GM18909 (cell line): ENCODE measurements around the gene CACHD1.

ENCODE experiments used
- ATAC-seq: cut with Tn5 transposase; IDR thresholded peaks from one replicate; pipeline ENCODE4 v1.9.1; 2021; ENCODE audit warnings: mild to moderate bottlenecking; ENCODE audit not compliant: unreplicated experiment, poor library complexity

Gene CACHD1

DNA sequence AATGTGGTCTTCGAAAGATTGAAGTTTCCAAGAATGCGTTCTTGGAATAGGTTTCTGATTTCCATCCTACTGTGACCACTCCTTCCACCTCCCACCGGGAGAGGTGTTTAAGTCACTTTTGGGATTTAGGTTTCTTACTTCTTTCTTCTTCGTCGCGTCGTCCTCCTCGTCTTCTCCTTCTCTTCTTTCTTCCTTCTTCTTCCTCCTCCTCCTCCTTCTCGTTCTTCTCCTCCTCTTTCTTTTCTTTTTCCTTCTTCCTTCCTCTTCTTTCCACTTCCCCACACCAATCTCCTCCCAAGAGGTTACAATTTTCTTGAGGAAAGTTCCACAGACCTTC lies 2.1 kb downstream of the CACHD1 start:
- ATAC-seq = no peak

DNA sequence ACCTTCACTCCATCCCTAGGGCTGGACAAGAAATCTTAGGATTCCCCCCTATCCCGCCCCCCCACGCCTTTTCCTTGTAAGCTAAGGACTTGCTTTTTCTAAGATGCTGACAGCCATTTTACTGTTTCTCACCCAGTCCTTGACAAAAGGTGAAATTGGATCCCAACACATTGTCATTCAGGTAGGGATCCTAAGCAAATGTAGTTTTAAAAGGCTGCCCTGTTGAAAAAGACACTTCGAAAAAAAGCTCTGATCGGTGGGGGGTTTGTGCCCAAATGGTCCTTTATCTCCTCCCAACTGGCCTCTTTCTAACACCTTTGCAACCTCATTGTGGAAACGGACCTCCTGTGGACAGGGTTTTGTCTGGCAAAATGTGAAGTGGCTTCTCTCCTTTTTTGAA lies 2.9 kb downstream of the CACHD1 start:
- no peak for ATAC-seq

DNA sequence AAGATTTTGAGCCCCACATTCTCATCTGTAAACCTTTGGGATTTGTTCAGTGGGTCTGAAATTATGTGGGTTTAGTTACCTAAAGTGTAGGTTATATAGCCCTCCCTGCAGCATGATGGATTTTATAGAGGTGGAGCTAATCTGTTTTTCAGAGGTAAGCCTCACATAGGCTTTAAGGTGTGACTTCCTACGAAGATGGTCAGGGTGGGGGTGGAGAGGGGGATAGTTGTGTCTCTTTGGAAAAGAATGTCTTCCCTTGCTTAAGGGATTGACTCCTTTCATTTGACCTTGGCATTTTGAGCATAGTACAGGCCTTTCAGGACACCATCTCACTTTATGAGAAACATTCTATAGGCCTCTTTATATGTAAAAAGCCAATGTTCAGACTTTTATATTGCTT lies 3.4 kb downstream of the CACHD1 start:
- no peak for ATAC-seq

DNA sequence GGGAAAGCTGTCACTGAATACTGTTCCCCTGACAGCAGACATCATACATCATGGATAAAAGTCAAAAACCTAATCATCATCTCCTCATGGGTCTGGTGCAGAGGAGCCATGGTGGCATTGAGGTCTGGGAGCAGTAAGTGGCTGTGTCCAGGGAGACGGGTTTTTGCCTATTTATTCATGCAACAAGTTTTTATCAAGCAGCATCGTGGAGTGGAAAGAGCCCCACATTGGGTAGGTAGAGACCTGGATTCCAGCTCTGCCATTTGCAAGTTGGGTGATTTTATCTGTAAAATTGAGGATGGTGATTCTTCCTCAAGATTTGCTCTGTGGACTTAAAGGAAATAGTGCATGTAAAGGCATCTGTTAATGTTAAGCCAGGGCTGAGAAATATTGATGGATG lies 4.2 kb downstream of the CACHD1 start:
- ATAC-seq = no peak

DNA sequence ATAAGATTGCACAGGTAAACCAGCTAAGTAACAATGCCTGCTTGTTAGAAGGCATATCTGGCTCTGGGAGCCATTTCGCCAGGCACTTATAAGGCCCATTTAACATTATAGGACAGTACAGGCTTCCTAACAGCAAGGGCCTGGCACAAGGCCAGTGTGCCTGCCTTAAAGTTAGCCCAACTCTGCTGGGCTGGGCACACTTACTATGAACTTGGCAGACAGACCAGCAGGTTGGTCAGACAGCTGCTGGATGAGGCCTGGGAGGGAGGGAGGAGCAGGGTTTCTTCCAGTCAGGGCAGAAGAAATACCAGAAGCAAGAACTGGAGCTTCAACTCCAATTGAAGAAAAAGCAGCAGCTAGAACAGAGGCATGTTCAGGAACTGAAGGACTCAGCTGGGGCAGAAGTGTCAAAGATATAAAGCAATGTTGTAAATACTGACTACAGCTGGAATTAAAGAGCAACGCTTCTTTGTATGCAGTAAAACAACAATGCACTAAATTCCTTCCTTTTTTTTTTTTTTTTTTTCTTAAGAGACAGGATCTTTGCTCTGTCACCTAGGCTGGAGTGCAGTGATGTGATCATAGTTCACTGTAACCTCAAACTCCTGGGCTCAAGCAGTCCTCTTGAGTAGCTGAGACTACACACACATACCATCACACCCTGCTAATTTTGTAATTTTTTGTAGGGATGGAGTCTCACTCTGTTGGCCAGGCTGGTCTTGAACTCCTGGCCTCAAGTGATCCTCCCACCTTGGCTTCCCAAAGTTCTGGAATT lies 4.9 kb downstream of the CACHD1 start:
- no peak for ATAC-seq

DNA sequence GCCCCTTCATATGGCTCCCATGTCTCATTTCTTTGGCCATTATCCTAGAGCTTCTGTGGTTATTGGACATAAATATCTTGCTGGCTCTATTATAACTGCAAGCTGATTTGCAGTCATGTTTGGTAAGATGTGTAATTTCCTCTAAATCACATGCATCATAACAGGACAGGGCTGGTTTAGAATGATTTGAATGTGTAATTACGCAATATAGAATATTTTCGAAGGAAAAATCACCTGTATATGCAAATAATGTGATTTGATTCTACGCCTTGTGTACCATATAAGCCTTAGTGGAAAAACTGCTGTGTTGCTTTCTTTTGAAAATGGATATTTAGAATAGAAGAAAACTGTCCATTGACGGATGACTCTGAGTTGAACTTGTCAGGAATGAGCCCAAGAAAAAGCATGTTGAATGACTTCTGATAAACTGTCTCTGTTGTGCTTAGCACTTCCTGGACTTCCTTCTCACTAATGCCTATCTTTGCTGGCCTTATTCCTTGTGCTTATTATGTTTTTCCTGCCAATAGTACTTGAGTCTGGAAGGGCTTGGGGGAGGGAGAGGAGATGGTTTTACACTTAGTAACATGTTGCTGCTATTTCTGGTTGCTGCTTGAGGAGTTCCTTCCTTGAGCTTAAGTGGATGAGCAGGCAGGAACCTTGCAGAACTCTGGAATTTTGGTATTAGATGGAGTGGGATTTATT lies 6.5 kb downstream of the CACHD1 start:
- no peak for ATAC-seq

DNA sequence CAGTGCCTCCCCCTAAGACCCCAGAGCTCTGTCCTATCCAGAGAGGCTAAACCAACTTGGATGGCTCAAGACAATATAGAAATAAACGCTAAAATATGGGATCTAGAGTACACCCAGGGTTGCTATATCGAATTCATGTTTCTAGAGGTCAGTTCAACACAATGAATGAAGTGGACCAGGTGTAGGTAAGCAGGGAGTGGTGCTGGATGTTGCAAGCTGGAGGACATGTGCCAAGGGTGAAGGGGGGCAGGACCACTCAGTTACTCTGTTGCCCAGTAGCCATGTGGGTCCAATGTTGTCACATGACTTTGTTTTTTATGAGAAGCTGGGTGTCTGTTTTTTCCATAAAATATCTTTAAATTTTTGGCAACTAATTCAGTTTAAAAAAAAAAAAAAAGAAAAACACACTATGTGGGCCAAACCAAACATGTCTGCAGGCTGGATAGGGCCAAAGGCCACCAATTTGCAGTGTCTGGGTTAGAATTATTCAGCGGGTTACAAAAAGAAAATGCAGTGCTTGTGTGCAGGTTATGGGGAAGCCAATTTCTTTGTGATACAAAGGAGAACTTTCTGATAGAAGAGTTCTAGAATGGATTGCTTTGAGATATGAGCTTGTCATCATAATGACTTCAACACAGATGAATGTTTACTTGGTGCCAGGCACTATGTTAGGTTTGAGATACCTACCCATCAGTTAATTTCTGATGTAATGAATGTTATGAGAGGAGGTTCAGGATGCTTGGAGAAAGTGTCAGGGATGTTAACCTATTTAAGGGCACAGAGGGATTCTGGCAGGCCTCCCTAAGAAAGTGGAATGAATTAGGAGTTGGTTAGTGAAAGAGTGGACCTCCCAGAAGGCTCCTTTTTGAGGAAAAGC lies 8.9 kb downstream of the CACHD1 start:
- ATAC-seq = no peak

DNA sequence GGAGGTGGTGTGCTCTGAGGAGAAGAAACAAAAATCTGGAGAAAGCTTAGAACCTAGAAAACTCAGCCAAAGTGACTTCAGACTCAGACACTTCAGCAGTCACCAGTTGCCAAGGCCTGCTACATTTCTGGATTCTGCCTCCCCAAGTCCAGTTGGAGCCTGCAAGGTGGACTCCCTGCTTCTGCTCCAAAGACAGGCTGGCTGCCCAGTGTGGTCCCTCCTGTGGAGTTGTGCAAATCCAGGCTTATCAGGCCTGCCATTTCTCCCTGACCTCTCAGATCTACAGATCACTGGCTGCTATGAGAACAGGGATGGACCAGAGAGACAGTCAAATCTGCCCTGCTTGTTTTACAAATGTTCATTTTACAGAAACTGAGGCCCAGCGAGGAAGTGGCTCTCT lies 9.9 kb downstream of the CACHD1 start:
- ATAC-seq = no peak

DNA sequence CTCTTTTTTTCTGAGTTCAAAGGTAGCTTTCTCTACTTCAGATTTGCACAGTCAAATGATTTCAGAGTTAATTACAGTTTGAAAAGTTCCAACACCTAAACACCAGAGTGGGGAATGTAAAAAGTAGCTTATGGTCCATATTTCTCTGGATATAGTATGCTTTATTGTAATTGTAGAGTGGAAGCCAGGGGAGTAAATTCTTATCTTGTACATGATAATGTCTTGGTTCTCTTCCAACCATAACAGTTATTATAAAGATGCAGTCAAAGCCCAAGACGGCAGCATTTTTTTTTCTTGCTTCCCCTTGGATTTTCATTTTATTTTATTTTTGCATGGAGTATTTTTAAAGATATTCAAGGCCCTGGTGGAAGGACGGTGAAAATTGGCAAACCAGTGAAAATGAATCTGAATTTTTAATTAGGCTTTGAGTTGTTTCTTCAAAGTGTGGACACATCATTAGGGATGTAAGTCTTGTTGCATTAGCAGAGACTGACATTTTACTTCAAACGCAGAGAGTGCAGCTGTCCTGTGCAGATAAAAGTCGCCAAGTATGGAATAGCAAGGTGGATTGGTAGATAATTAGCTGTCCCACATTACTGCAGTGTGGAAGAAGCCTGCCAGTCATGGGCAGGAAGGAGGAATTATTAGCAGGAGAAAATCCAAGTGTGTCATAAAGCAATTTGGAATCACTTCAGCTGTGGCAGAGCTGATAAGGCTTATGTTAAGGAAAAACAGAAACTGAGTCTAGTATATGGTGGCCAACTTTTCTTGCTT lies 11.3 kb downstream of the CACHD1 start:
- ATAC-seq = no peak

DNA sequence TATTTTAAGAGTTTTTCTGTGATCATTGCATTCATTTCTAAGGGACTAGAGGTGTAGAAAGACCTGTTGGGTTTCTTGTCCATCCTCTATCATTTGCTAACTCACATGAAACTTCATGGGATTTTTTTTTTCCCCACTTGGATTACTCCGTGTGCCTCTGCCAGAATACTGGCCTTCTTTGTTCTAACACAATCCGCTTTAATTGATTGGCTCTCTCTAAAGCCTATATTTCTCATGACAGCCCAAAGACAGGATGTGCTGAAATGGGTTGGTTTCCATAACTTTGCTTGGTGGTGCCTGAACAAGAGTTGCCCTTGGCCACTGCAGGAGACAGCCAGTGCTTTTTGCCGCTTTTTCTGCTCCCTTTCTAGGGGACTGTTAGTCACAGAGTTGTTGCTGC lies 12.2 kb downstream of the CACHD1 start:
- no peak for ATAC-seq

DNA sequence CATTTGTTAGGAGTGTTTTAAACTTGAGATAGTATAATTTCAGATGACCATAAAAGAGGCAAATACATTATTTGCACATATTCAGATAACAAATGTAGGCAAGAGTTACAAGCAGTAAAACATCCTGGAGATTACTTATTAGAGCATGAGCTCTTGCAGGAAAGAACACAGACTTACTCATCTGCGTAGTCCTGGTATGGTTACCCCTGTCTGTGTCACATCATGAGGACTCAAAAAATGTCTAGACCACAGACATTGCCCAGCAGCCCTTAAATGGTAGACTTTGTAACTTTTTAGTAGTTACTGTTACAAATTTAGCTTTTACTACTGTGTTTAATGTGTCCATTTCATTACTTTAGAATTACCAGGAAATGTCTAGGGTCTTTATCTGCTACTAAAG lies 12.8 kb downstream of the CACHD1 start:
- ATAC-seq = no peak

DNA sequence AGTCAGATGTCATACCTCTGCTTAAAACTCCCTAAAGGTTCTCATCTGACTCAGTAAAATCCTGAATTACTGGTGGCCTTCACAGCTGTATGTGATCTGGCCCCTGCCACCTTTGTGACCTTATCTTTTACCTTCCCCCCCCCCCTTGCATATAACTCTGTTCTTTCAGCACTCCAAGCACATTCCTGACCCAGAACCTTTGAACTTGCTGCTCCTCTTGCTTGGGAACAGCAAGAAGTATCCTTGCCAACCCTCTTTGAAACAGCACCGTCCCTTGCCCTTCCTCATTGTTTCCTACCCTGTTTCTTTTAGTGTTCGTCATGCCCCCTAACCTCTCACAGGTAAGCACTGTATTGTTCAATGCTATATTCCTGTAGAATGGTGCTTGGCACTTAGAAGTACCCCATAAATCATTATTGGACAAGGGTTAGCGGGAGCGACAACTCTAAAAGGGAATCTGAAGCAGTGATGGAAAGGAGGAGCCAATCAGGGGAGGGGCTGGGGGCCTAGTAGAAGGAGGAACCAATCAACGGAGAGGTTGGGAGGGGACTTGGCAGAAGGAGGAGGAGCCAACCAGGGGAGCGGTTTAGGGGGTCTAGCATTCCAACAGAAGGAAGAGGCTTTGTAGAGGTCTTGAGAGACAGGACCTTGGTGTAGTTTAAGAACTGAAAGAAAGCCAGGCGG lies 13.9 kb downstream of the CACHD1 start:
- no peak for ATAC-seq

DNA sequence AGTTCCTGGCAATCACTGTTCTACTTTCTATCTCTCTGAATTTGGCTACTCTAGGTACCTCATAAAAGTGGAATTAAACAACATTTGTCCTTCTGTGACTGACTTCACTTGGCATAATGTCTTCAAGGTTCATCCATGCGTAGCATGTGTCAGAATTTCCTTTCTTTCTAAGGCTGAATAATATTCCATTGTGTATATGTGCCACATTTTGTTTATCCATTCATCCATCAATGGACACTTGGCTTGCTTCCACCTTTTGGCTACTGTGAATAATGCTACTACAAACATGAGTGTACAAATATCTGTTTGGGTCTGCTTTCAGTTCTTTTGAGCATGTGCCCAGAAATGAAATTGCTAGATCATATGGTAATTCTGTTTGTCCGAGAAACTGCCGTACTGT lies 14.7 kb downstream of the CACHD1 start:
- ATAC-seq = no peak

DNA sequence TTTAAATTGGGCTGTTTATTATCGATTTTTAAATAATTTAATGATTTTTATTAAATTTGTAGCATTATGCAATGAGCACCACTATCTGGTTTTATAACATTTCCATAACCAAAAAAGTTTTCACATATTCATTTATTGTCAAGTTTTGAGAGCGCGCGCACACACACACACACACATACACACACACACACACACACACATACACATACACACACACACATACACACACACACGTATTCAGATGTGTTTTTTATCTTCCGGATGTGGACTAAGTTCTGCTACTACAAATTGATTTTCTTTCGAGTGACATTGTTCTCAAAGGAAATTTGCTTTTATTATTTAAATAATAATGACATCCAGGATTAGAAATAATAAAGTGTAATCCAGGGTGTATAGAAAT lies 16.3 kb downstream of the CACHD1 start:
- no peak for ATAC-seq

DNA sequence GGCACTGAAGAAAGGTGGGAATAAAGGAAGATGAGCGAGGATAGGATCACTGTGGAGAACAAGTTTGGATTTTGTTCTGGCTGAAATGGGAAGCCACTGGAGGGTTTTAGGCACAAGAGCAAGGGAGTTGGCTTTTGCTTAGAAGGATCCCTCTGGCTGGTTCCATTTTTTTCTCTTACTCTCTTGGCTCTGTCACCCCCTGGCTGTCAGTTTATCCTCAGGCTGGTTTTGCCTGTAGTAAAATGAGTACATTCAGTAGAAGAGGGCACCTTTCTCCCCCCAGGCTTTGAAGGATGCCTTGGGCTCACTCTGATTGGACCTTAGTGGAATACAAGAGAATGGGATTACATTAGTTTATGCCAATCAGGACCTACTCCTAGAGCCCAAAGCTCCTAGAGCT lies 17.1 kb downstream of the CACHD1 start:
- ATAC-seq = no peak

DNA sequence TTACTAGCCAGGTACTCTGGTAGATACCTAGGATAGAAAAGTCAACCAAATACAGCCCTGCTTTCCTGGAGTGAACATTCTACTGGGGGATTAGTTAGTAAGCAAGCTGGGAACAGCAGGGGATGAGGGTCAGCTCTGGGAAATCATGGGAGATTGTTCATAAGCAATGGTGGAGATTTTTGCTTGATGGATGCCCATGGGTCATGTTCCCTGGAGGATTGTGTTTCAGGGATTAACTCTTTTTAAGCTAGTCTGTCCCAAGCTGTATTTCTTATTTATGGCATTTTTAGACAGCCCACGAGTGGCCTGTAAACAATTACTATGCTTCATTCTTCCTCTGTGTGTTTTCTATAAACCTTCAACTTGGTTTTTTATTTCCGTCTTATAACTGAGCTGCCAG lies 18.9 kb downstream of the CACHD1 start:
- no peak for ATAC-seq

DNA sequence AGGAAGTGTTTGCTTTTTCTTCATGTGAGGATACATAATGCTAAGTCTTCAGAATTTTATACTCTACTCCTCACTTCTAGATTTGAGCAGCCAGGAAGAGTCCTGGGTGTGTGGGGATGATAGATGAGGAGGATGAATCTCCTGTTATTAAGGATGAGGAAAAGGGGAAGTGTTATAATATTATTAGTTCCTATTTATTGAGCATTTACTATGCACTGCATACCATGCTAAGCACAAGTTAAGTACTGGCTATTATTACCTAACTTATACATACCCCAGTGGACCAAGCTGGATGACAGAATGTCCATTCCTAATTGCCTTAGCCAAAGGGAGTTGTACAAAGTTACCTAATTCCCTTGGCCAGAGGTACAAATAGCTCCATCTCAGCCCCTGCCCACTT lies 19.8 kb downstream of the CACHD1 start:
- ATAC-seq = no peak

DNA sequence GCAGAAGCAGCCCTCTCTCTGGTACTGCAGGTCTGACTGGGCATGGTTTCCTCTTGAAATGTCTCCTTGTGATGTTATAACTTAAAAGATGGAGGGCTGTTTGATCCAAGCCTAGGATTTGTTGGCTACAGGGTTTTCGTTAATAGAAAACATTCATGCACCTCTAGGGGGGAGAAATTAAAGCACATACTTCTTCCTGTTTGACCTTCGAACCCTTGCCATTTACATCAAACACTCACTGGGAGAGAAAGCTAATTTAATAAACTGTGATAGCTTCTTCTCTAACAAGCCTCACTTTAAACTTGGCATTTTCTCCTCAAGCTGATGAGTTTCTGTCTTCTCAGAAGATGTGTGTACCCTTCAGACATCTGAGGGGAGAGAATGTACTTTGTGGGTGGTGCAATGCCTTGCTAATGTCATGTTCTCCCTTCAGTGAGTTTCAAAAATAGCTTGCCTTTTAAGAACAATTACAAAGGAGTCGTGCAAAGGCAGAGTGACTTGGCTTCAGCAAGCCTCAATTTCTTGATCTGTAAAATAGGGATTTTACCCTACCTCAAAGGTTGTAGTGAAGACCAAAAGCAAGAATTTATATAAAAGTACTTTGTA lies 20.4 kb downstream of the CACHD1 start:
- no peak for ATAC-seq

DNA sequence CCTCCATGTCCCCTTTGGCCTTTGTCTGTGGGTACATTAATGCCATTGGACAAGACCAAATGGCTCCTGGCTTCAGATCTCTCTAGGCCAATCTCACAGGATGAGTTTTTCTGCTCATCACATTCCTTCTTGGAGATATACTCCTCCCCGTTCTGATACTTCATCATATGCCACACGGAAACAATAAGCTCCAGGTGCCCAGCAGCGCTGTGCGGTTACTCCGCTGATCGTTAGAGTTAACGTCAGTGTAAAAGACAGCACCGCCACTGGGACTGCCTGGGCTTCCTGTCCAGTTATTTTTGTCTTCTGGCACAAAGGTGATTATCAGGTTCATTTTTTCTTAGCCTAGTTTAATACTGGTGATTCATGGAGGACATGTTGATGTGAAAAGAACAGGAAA lies 22.5 kb downstream of the CACHD1 start:
- ATAC-seq = no peak

DNA sequence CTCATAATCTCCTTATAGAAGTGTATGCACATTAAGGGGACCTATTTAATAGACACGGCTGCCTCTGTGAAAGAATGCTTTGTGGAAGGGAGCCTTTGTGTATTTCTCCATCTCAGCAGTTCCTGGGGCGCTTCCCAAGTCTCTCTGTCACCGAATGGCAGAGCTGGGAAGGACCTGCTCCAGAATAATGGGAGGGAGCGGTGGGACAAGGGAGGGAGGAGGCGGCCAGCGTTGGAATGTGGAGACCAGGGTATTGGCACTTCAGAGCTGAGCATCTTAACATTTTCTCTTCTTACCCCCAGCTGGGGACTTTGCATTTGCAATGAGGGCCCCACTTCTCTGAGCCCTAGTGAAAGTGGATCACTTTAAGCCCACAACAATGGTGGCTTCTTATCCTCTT lies 23.9 kb downstream of the CACHD1 start:
- no peak for ATAC-seq
